ENCODE results near the gene SSR3. TPM values are rescaled to one million over a fixed set of nuclear protein-coding genes. Genes with fewer than 3 reads are reported as not detected.

The SSR3 gene
- total RNA-seq, 4 donors from 2014 or later, result 99.6 to 308 (median 165) TPM

DNA sequence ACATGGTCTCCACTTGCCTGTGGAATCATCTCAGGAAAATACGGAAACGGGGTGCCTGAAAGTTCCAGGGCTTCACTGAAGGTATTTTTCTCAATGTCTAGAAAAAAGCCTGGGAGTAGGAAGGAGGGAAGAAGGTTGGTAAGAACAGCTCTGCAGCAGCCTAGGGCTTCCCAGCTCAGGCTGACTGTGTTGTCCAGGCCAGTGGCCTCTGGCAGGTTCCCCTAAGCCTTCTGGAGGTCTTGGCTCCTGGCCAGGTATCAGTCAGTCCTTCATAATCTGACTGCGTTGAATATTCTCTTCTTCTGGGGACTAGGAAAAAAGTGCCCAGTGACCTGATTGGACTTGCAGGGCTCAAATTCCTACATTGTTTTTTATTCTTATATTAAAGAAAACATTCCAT is 38.6 kb downstream of the SSR3 start:
- TF ChIP-seq, protein P1, sequence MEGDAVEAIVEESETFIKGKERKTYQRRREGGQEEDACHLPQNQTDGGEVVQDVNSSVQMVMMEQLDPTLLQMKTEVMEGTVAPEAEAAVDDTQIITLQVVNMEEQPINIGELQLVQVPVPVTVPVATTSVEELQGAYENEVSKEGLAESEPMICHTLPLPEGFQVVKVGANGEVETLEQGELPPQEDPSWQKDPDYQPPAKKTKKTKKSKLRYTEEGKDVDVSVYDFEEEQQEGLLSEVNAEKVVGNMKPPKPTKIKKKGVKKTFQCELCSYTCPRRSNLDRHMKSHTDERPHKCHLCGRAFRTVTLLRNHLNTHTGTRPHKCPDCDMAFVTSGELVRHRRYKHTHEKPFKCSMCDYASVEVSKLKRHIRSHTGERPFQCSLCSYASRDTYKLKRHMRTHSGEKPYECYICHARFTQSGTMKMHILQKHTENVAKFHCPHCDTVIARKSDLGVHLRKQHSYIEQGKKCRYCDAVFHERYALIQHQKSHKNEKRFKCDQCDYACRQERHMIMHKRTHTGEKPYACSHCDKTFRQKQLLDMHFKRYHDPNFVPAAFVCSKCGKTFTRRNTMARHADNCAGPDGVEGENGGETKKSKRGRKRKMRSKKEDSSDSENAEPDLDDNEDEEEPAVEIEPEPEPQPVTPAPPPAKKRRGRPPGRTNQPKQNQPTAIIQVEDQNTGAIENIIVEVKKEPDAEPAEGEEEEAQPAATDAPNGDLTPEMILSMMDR (IDR thresholded peaks at IDR 0.05), result no peak
- TF ChIP-seq POLR2AphosphoS5 (IDR thresholded peaks at IDR 0.05) (no peak), POLR2A (IDR thresholded peaks at IDR 0.05) (no peak), EP300 (IDR thresholded peaks at IDR 0.05) (no peak)
- no peak overlapping the region for H3K4me3 ChIP-seq
- no peaks in the 10 kb centered on the region for H3K27me3 ChIP-seq
- H3K36me3 ChIP-seq, result no peaks in the 10 kb centered on the region
- H3K4me1 ChIP-seq, result peaks cover 5 to 23% (median 8%) of the 10 kb centered on the region in 3 donors
- H3K9me3 ChIP-seq, result no peaks in the 10 kb centered on the region
- H3K27ac ChIP-seq, result peak overlapping the region in 3 of 4 donors; percentile 33 to 76 (median 58)
- ATAC-seq, result no peak
- 0 to 55% methylated on average over 1 to 2 of the region's 3 CpGs for WGBS, 2 donors (ENCODE audit: low coverage in 1 of 2)

DNA sequence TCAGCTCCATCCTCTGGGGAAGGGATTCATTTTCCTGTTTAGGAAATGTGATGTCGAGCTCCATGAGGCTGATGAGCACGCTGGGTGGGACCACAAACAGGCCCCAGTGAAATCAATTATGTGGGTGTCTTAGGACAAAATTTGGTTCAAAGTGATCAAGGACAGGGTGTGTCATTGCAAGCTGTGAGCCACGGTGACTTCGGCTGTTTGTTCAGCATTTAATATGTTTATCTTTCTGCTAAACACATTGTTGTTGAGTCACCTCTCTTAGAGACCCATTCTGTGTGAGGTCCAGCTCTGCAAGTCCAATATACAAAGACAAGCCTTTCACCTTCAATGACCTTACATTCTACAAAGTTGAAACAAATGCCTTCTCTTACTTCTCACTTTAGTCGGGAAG is 41.3 kb downstream of the SSR3 start:
- Histone ChIP-seq H3K4me3 (no peak overlapping the region), H3K4me1 (peaks cover 5 to 29% (median 8%) of the 10 kb centered on the region in 3 donors), H3K36me3 (no peaks in the 10 kb centered on the region), H3K27me3 (no peaks in the 10 kb centered on the region), H3K27ac (no peak overlapping the region), H3K9me3 (no peaks in the 10 kb centered on the region)
- TF ChIP-seq, protein P1 (IDR thresholded peaks at IDR 0.05), result no peak
- TF ChIP-seq EP300 (IDR thresholded peaks at IDR 0.05), result no peak
- TF ChIP-seq POLR2AphosphoS5 (IDR thresholded peaks at IDR 0.05), result no peak
- no peak for TF ChIP-seq POLR2A (IDR thresholded peaks at IDR 0.05)
- ATAC-seq, result no peak
- WGBS, 2 donors (ENCODE audit: low coverage in 1 of 2), result 58 to 82% methylated on average over 4 to 5 of the region's 5 CpGs

DNA sequence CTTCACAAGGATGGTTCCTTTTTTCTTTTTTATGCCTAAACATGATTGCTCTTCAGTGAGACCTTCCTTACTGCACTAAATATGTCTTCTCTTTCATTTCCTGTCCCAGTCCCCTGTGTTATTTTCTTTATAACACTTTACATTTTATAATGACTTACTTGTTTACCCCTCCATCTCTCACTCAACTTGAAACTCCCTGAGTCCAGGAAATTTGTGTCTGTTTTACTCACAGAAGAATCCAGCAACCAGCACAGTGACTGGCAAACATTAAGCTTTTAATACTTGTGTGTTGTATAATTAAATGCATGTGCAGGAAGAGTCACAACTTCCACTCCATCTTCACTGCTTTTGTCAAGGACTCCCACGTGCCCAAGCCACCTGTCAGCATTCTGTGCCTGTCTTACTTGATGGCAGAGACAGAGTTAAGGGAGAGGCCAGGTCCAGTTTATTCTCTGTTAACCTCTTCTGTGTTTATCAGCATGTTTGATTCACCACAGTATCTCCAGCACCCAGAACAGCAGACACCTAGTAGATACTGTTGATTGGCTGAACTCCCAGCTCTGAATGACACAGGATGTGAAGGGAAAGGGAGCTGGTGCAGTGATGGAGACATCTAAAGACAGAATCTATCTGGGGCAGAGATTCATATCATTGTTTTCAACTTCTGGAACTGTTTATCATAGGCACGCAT is 42.8 kb downstream of the SSR3 start:
- Histone ChIP-seq H3K4me1 (peaks cover 3 to 18% (median 5%) of the 10 kb centered on the region in 3 donors), H3K27me3 (no peaks in the 10 kb centered on the region), H3K4me3 (no peak overlapping the region), H3K27ac (no peak overlapping the region), H3K36me3 (no peaks in the 10 kb centered on the region), H3K9me3 (no peaks in the 10 kb centered on the region)
- WGBS, 2 donors (ENCODE audit: low coverage in 1 of 2), result 58 to 86% methylated on average over 2 of the region's 2 CpGs
- TF ChIP-seq POLR2A (IDR thresholded peaks at IDR 0.05), result no peak
- TF ChIP-seq, protein P1 (IDR thresholded peaks at IDR 0.05), result no peak
- TF ChIP-seq POLR2AphosphoS5 (IDR thresholded peaks at IDR 0.05), result no peak
- no peak for TF ChIP-seq EP300 (IDR thresholded peaks at IDR 0.05)
- no peak for ATAC-seq

DNA sequence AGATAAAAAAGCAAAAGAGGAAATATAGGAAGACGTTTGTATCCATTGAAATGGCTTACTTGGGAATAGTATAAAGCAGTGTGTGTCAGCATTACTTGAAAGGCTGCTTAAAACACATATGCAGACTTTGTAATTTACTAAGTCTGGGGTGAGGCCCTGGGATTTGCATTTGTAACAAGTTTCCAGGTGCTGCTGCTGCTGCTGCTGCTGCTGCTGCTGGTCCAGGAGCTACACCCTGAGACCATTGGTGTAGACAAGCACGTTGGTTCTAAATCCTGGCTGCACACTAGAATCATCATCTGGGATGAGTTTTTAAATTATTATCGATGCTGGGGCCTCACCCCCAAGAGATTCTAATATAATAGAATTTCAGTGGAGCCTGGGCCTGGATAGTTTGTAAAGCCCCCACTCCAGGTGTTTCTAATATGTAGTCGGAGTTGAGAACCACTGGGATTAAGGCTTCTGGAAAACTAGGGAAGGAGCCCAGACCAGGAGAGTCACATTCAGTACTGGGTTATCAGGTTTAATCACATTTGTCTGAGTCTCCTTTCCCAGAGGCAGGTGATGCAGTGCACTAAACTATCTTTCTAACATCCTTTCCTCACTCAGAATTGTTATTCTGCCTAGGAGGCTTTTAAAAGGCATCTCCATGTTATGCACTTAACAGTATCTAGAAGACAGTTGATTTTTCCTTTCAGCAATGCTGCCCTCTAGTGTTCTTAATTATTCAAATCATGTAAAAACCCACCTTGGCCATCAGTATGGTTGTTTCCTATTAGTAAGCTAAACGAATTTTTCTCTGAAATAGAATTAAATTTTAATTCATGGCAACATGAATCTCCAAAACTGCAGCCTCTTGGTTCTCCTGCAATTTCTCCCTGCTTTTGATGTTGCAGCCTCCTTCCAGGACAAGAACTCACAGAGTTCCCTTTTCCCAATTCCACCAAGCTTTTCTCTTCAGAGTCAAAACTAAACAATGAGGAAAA is 45.4 kb downstream of the SSR3 start:
- Histone ChIP-seq H3K9me3 (no peaks in the 10 kb centered on the region), H3K27me3 (no peaks in the 10 kb centered on the region), H3K4me1 (peaks cover 0 to 6% (median 0%) of the 10 kb centered on the region in 3 donors), H3K27ac (no peak overlapping the region), H3K4me3 (no peak overlapping the region), H3K36me3 (no peaks in the 10 kb centered on the region)
- TF ChIP-seq, protein P1 (IDR thresholded peaks at IDR 0.05), result peak; percentile 31 to 75 (median 68)
- TF ChIP-seq POLR2A (IDR thresholded peaks at IDR 0.05), result no peak
- TF ChIP-seq EP300 (IDR thresholded peaks at IDR 0.05), result no peak
- ATAC-seq, result no peak
- 47 to 59% methylated on average over 4 of the region's 5 CpGs for WGBS, 2 donors (ENCODE audit: low coverage in 1 of 2)

Measured in gastroesophageal sphincter (tissue), 4 donors.